ENCODE data around the gene SPRED2.
A peak's percentile ranks its signal among the peaks of the same experiment; 100 is the strongest.

SPRED2 gene

DNA sequence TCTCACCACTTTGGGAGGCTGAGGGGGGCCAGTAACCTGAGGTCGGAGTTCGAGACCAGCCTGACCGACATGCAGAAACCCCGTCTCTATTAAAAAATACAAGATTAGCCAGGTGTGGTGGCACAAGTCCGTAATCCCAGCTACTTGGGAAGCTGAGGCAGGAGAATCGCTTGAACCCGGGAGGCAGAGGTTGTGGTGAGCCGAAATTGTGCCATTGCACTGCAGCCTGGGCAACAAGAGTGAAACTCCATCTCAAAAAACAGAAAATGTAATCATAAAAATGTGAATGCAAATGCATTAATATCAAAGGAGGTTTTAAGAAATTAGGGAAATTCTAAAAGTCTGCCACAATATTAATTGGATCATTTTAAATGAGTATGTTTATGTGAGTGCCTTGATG, 159.1 kb downstream of the SPRED2 start:
- Histone ChIP-seq H3K27me3 (replicated peaks in 2 of 5; ENCODE audit: control insufficient read depth in 4 of 5, insufficient read depth in 5 of 5, low read length in 4 of 5) (no peaks in the 10 kb centered on the region), H3K4me1 (ENCODE audit: control extremely low read depth in 1 of 4, control insufficient read depth in 4 of 4, insufficient read depth in 4 of 4, low read length in 3 of 4) (peaks cover 0 to 4% (median under 1%) of the 10 kb centered on the region in 4 experiments), H3K36me3 (ENCODE audit: control insufficient read depth in 4 of 4, insufficient read depth in 4 of 4, low read length in 3 of 4) (peaks cover 7 to 27% (median 16%) of the 10 kb centered on the region in 4 experiments), H3K27ac (ENCODE audit: insufficient read depth in 1 of 2, low read depth in 1 of 2, low read length in 2 of 2, poor library complexity in 1 of 2, severe bottlenecking in 2 of 2) (no peak overlapping the region), H3K9me3 (ENCODE audit: control extremely low read depth in 1 of 5, control insufficient read depth in 4 of 5, insufficient read depth in 2 of 5, low read depth in 1 of 5, low read length in 4 of 5) (no peaks in the 10 kb centered on the region), H3K4me3 (ENCODE audit: control insufficient read depth in 1 of 7, extremely low read depth in 1 of 7, insufficient read depth in 4 of 7, low read depth in 2 of 7, low read length in 6 of 7) (no peak overlapping the region)
- DNase-seq: no peak
- 99% methylated on average over 7 of the region's 8 CpGs for WGBS (ENCODE audit: insufficient coverage)
- POLR2A ChIA-PET: no interaction called here
- CTCF ChIA-PET: no interaction called here

DNA sequence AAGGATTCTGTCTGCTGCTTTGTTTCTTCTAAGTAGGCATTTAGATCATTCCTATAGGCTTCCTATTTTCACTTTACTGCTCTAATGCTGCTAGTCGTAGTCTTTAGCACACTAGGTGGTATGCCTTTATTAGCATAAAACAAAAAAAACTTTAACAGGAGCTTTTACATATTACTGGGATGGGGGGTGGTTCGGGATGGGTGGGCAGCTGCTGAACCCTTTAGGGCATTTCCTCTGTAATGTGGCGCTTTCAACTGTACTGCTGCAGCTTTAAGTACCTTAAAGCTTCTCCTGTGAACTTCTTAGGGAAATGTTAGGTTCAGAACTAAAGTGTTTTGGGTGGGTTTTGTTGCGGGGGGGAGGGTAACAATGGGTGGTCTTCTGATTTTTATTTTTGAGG, 163.4 kb downstream of the SPRED2 start:
- no peak for DNase-seq
- Histone ChIP-seq H3K27me3 (replicated peaks in 2 of 5; ENCODE audit: control insufficient read depth in 4 of 5, insufficient read depth in 5 of 5, low read length in 4 of 5) (no peaks in the 10 kb centered on the region), H3K27ac (ENCODE audit: insufficient read depth in 1 of 2, low read depth in 1 of 2, low read length in 2 of 2, poor library complexity in 1 of 2, severe bottlenecking in 2 of 2) (no peak overlapping the region), H3K4me3 (ENCODE audit: control insufficient read depth in 1 of 7, extremely low read depth in 1 of 7, insufficient read depth in 4 of 7, low read depth in 2 of 7, low read length in 6 of 7) (no peak overlapping the region), H3K9me3 (ENCODE audit: control extremely low read depth in 1 of 5, control insufficient read depth in 4 of 5, insufficient read depth in 2 of 5, low read depth in 1 of 5, low read length in 4 of 5) (no peaks in the 10 kb centered on the region), H3K4me1 (ENCODE audit: control extremely low read depth in 1 of 4, control insufficient read depth in 4 of 4, insufficient read depth in 4 of 4, low read length in 3 of 4) (no peaks in the 10 kb centered on the region), H3K36me3 (ENCODE audit: control insufficient read depth in 4 of 4, insufficient read depth in 4 of 4, low read length in 3 of 4) (peaks cover 20 to 66% (median 39%) of the 10 kb centered on the region in 4 experiments)
- ChIA-PET CTCF (interaction anchor here (1.1 kb wide), 1 partner anchor 42 kb away, joined by 3 read pairs; no protein-coding TSS in a partner anchor), POLR2A (no interaction called here)
- WGBS (ENCODE audit: insufficient coverage): 78% methylated on average over 3 of the region's 4 CpGs

DNA sequence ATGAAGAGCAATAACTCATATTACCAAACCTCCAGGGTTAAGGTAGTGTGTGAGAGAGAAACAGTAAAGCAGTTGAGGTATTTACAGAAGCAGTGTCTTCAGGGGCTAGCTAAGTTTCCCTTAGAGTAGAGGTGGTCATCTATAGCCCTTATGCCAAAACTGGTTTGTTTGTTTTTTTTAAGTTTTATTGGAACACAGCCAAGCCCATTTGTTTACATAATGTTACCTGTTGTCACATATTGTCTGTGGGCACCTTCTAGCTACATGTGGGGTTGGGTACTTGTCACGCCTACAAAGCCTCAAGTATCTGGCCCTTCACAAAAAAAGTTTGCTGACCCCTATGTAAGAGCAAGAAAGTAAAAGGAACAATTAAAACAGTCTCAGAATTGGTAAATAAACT, 165.4 kb downstream of the SPRED2 start:
- no peaks in the 10 kb centered on the region for H3K4me1 ChIP-seq (ENCODE audit: control extremely low read depth in 1 of 4, control insufficient read depth in 4 of 4, insufficient read depth in 4 of 4, low read length in 3 of 4)
- no peak overlapping the region for H3K4me3 ChIP-seq (ENCODE audit: control insufficient read depth in 1 of 7, extremely low read depth in 1 of 7, insufficient read depth in 4 of 7, low read depth in 2 of 7, low read length in 6 of 7)
- no peak overlapping the region for H3K27ac ChIP-seq (ENCODE audit: insufficient read depth in 1 of 2, low read depth in 1 of 2, low read length in 2 of 2, poor library complexity in 1 of 2, severe bottlenecking in 2 of 2)
- WGBS (ENCODE audit: insufficient coverage): no CpG with 5 or more reads among the region's 1 CpG
- POLR2A ChIA-PET: no interaction called here
- H3K36me3 ChIP-seq (ENCODE audit: control insufficient read depth in 4 of 4, insufficient read depth in 4 of 4, low read length in 3 of 4): peaks cover 12 to 61% (median 42%) of the 10 kb centered on the region in 4 experiments
- no peaks in the 10 kb centered on the region for H3K9me3 ChIP-seq (ENCODE audit: control extremely low read depth in 1 of 5, control insufficient read depth in 4 of 5, insufficient read depth in 2 of 5, low read depth in 1 of 5, low read length in 4 of 5)
- DNase-seq: no peak
- CTCF ChIA-PET: interaction anchor here (1.2 to 3.0 kb wide), 5 partner anchors 10 to 307 kb away, joined by 3 to 15 read pairs (median 4); no protein-coding TSS in a partner anchor
- no peaks in the 10 kb centered on the region for H3K27me3 ChIP-seq (replicated peaks in 2 of 5; ENCODE audit: control insufficient read depth in 4 of 5, insufficient read depth in 5 of 5, low read length in 4 of 5)

DNA sequence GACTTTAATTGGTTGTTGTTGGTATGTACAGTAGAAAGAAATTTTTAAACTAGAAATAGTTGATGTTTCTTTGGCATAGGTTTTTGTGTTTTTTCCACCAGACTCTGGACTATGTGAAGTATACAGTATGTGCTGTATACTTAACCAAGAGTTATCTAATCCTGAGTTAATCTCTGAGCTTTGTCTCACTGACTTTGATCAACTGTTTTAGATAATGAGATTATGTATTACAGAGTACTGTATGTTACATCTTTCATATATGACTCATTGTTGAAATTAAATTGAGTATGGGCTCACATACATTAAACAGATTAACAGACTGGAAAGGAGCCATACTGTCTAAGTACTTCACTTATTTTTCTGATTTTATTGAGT, 166.7 kb downstream of the SPRED2 start:
- no peaks in the 10 kb centered on the region for H3K4me1 ChIP-seq (ENCODE audit: control extremely low read depth in 1 of 4, control insufficient read depth in 4 of 4, insufficient read depth in 4 of 4, low read length in 3 of 4)
- no peak overlapping the region for H3K27ac ChIP-seq (ENCODE audit: insufficient read depth in 1 of 2, low read depth in 1 of 2, low read length in 2 of 2, poor library complexity in 1 of 2, severe bottlenecking in 2 of 2)
- no peaks in the 10 kb centered on the region for H3K27me3 ChIP-seq (replicated peaks in 2 of 5; ENCODE audit: control insufficient read depth in 4 of 5, insufficient read depth in 5 of 5, low read length in 4 of 5)
- no peaks in the 10 kb centered on the region for H3K9me3 ChIP-seq (ENCODE audit: control extremely low read depth in 1 of 5, control insufficient read depth in 4 of 5, insufficient read depth in 2 of 5, low read depth in 1 of 5, low read length in 4 of 5)
- no peak for DNase-seq
- CTCF ChIA-PET: interaction anchor here (0.7 to 3.0 kb wide), 15 partner anchors 8 to 313 kb away, joined by 3 to 15 read pairs (median 3); no protein-coding TSS in a partner anchor
- H3K36me3 ChIP-seq (ENCODE audit: control insufficient read depth in 4 of 4, insufficient read depth in 4 of 4, low read length in 3 of 4): peaks cover 9 to 63% (median 45%) of the 10 kb centered on the region in 4 experiments
- POLR2A ChIA-PET: no interaction called here
- H3K4me3 ChIP-seq (ENCODE audit: control insufficient read depth in 1 of 7, extremely low read depth in 1 of 7, insufficient read depth in 4 of 7, low read depth in 2 of 7, low read length in 6 of 7): no peak overlapping the region

DNA sequence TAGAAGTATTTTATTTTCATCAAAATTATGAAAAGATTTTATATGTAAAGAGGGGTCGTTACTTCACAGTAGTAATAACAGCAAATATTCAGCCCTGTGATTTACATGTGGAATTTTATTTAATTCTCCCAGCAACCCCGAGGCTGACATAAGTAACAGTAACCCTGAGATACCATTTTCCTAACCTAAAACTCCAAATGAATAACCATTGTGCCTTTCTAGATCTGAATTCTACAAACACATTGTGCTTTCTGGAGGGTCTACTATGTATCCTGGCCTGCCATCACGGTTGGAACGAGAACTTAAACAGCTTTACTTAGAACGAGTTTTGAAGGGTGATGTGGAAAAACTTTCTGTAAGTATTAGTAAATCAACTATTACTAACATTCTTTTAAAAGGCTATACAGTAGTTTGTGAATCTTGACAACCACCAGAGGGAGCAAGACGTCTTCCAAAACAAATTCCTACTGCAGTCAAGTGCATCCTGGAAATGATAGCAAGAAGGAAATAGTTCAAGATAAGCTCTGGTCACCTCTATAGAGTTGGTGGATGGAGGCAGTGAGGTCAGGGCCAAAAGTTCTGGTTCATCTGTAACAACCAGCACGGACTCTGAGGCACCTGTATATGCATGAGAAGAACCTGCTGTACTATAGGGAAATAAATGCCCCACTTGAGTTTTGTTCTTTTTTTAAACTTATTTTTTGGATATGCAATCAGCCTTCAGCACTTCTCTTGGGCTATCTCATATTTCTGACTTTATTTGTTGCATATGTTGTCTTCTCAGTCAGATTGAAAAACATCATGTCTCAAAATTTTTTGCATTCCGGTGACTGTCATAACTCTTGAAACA, 167.4 kb downstream of the SPRED2 start:
- Histone ChIP-seq H3K27me3 (replicated peaks in 2 of 5; ENCODE audit: control insufficient read depth in 4 of 5, insufficient read depth in 5 of 5, low read length in 4 of 5) (no peaks in the 10 kb centered on the region), H3K9me3 (ENCODE audit: control extremely low read depth in 1 of 5, control insufficient read depth in 4 of 5, insufficient read depth in 2 of 5, low read depth in 1 of 5, low read length in 4 of 5) (no peaks in the 10 kb centered on the region), H3K4me1 (ENCODE audit: control extremely low read depth in 1 of 4, control insufficient read depth in 4 of 4, insufficient read depth in 4 of 4, low read length in 3 of 4) (no peaks in the 10 kb centered on the region), H3K27ac (ENCODE audit: insufficient read depth in 1 of 2, low read depth in 1 of 2, low read length in 2 of 2, poor library complexity in 1 of 2, severe bottlenecking in 2 of 2) (no peak overlapping the region), H3K36me3 (ENCODE audit: control insufficient read depth in 4 of 4, insufficient read depth in 4 of 4, low read length in 3 of 4) (peaks cover 9 to 69% (median 47%) of the 10 kb centered on the region in 4 experiments), H3K4me3 (ENCODE audit: control insufficient read depth in 1 of 7, extremely low read depth in 1 of 7, insufficient read depth in 4 of 7, low read depth in 2 of 7, low read length in 6 of 7) (no peak overlapping the region)
- DNase-seq: peak; percentile 79 to 85 (median 80)
- POLR2A ChIA-PET: no interaction called here
- 81% methylated on average over 2 of the region's 8 CpGs for WGBS (ENCODE audit: insufficient coverage)
- CTCF ChIA-PET: interaction anchor here (0.8 to 3.0 kb wide), 16 partner anchors 16 to 313 kb away, joined by 3 to 15 read pairs (median 3); no protein-coding TSS in a partner anchor

DNA sequence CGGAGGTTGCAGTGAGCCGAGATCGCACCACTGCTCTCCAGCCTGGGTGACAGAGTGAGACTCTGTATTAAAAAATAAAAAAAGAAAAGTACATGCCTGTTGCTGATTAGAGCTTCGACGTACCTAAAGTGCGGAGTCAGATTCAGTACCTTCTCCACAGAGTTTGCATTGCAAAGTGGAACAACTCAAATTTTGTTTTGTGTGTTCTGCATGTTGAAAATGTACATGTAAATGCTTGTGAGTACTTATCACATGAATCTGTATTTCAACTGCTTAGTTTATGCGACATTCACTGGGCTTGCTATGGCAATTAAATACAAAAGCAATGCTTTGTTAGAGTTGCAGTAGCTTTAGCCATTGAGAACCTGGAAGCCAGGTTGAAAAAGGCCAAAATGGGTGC, 168.4 kb downstream of the SPRED2 start:
- H3K4me3 ChIP-seq (ENCODE audit: control insufficient read depth in 1 of 7, extremely low read depth in 1 of 7, insufficient read depth in 4 of 7, low read depth in 2 of 7, low read length in 6 of 7): no peak overlapping the region
- no peaks in the 10 kb centered on the region for H3K9me3 ChIP-seq (ENCODE audit: control extremely low read depth in 1 of 5, control insufficient read depth in 4 of 5, insufficient read depth in 2 of 5, low read depth in 1 of 5, low read length in 4 of 5)
- H3K27ac ChIP-seq (ENCODE audit: insufficient read depth in 1 of 2, low read depth in 1 of 2, low read length in 2 of 2, poor library complexity in 1 of 2, severe bottlenecking in 2 of 2): no peak overlapping the region
- POLR2A ChIA-PET: no interaction called here
- no peak for DNase-seq
- peaks cover 9 to 69% (median 47%) of the 10 kb centered on the region in 4 experiments for H3K36me3 ChIP-seq (ENCODE audit: control insufficient read depth in 4 of 4, insufficient read depth in 4 of 4, low read length in 3 of 4)
- 93% methylated on average over 7 of the region's 7 CpGs for WGBS (ENCODE audit: insufficient coverage)
- H3K27me3 ChIP-seq (replicated peaks in 2 of 5; ENCODE audit: control insufficient read depth in 4 of 5, insufficient read depth in 5 of 5, low read length in 4 of 5): no peaks in the 10 kb centered on the region
- H3K4me1 ChIP-seq (ENCODE audit: control extremely low read depth in 1 of 4, control insufficient read depth in 4 of 4, insufficient read depth in 4 of 4, low read length in 3 of 4): no peaks in the 10 kb centered on the region
- CTCF ChIA-PET: interaction anchor here (1.0 to 2.5 kb wide), 10 partner anchors 13 to 310 kb away, joined by 3 to 11 read pairs (median 3); no protein-coding TSS in a partner anchor

DNA sequence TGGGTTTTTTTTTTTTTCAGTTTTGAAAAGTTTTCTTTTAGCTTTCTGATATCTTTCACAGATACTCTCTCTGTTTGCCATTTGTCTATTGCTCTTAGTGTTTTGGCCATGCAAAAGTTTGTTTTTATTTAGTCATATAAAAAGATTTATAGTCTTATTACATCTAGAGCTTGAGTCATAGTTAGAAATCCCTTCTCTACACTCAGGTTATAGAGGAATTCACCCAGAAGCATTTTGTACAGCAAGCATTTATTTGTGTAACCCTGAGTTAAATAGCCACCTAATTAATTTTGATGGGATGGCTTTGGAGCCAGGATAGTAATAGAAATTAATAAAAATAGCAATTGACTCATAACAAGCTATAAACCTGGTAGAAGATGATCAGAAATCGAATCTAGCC, 169.1 kb downstream of the SPRED2 start:
- no peak overlapping the region for H3K27ac ChIP-seq (ENCODE audit: insufficient read depth in 1 of 2, low read depth in 1 of 2, low read length in 2 of 2, poor library complexity in 1 of 2, severe bottlenecking in 2 of 2)
- H3K36me3 ChIP-seq (ENCODE audit: control insufficient read depth in 4 of 4, insufficient read depth in 4 of 4, low read length in 3 of 4): peaks cover 9 to 69% (median 50%) of the 10 kb centered on the region in 4 experiments
- 100% methylated on average over 1 of the region's 1 CpG for WGBS (ENCODE audit: insufficient coverage)
- H3K4me1 ChIP-seq (ENCODE audit: control extremely low read depth in 1 of 4, control insufficient read depth in 4 of 4, insufficient read depth in 4 of 4, low read length in 3 of 4): no peaks in the 10 kb centered on the region
- no peak for DNase-seq
- no peaks in the 10 kb centered on the region for H3K27me3 ChIP-seq (replicated peaks in 2 of 5; ENCODE audit: control insufficient read depth in 4 of 5, insufficient read depth in 5 of 5, low read length in 4 of 5)
- ChIA-PET POLR2A (no interaction called here), CTCF (interaction anchor here (0.7 to 2.5 kb wide), 9 partner anchors 13 to 303 kb away, joined by 3 to 6 read pairs (median 3); no protein-coding TSS in a partner anchor)
- H3K4me3 ChIP-seq (ENCODE audit: control insufficient read depth in 1 of 7, extremely low read depth in 1 of 7, insufficient read depth in 4 of 7, low read depth in 2 of 7, low read length in 6 of 7): no peak overlapping the region
- H3K9me3 ChIP-seq (ENCODE audit: control extremely low read depth in 1 of 5, control insufficient read depth in 4 of 5, insufficient read depth in 2 of 5, low read depth in 1 of 5, low read length in 4 of 5): no peaks in the 10 kb centered on the region

Data from common myeloid progenitor, CD34-positive (primary cell).